GM23338 (cell line): ENCODE measurements around the gene CKM. TPM values are rescaled to one million over a fixed set of nuclear protein-coding genes. Genes with fewer than 3 reads are reported as not detected.

ENCODE experiments used
- ATAC-seq: fragments of 200-7000 bp; cut with Tn5 transposase; 3 replicates; pipeline ENCODE4 v1.9.1; 2020
- DNase-seq: peaks from one replicate; pipeline ENCODE4 v3.0.0-alpha.2; 2015; ENCODE audit warnings: low spot score
- H2AFZ ChIP-seq: fragments of 200-600 bp; sonication (generic); 2 replicates; pipeline ENCODE4 v1.8.0; 2016; ENCODE audit warnings: antibody characterized with exemption, mild to moderate bottlenecking, moderate library complexity
- H3F3A ChIP-seq: fragments of 200-600 bp; sonication (generic); replicated peaks from 2 replicates; pipeline ENCODE4 v1.8.0; 2017; ENCODE audit warnings: antibody characterized with exemption, mixed run types, low read depth
- H3K27ac ChIP-seq: fragments of 200-600 bp; sonication (generic); 2 replicates; pipeline ENCODE4 v1.6.1; 2016; ENCODE audit warnings: low read depth
- H3K27me3 ChIP-seq: fragments of 200-600 bp; sonication (generic); 2 replicates; pipeline ENCODE4 v1.8.0; 2016; ENCODE audit warnings: mild to moderate bottlenecking, mixed run types, moderate library complexity; ENCODE audit not compliant: insufficient read depth
- H3K36me3 ChIP-seq: fragments of 200-600 bp; sonication (generic); 2 replicates; pipeline ENCODE4 v1.8.0; 2016; ENCODE audit warnings: mild to moderate bottlenecking; ENCODE audit not compliant: insufficient read depth
- H3K4me1 ChIP-seq: fragments of 200-600 bp; sonication (generic); 2 replicates; pipeline ENCODE4 v1.8.0; 2016; ENCODE audit warnings: mild to moderate bottlenecking, moderate library complexity; ENCODE audit not compliant: insufficient read depth
- H3K4me2 ChIP-seq: fragments of 200-600 bp; sonication (generic); 2 replicates; pipeline ENCODE4 v1.7.1; 2017; ENCODE audit warnings: mixed run types
- H3K4me3 ChIP-seq: fragments of 200-600 bp; sonication (generic); 2 replicates; pipeline ENCODE4 v1.6.1; 2016; ENCODE audit warnings: mixed run types
- H3K79me2 ChIP-seq: fragments of 200-600 bp; sonication (generic); replicated peaks from 2 replicates; pipeline ENCODE4 v1.8.0; 2017; ENCODE audit warnings: mild to moderate bottlenecking; ENCODE audit not compliant: insufficient read depth
- H3K9me2 ChIP-seq: fragments of 200-600 bp; sonication (generic); 2 replicates; pipeline ENCODE4 v1.8.0; 2017; ENCODE audit not compliant: insufficient read depth
- H4K20me1 ChIP-seq: fragments of 200-600 bp; sonication (generic); replicated peaks from 2 replicates; pipeline ENCODE4 v1.8.0; 2017; ENCODE audit warnings: mild to moderate bottlenecking; ENCODE audit not compliant: insufficient read depth
- H3K27ac Mint-ChIP-seq: 2 replicates; pipeline ENCODE4 v1.8.0; 2020; ENCODE audit warnings: inconsistent platforms, mild to moderate bottlenecking, moderate library complexity, mixed read lengths
- H3K27me3 Mint-ChIP-seq: 3 replicates; pipeline ENCODE4 v1.8.0; 2022; ENCODE audit warnings: low read depth, mild to moderate bottlenecking, moderate library complexity, mixed read lengths, inconsistent platforms; ENCODE audit not compliant: insufficient read depth, poor library complexity
- H3K36me3 Mint-ChIP-seq: 3 replicates; pipeline ENCODE4 v1.8.0; 2021; ENCODE audit warnings: low read depth, mild to moderate bottlenecking, inconsistent platforms, moderate library complexity, mixed read lengths
- H3K4me1 Mint-ChIP-seq: 3 replicates; pipeline ENCODE4 v1.8.0; 2020; ENCODE audit warnings: mild to moderate bottlenecking, inconsistent platforms, mixed read lengths
- H3K4me3 Mint-ChIP-seq: 3 replicates; pipeline ENCODE4 v1.8.0; 2021; ENCODE audit warnings: moderate library complexity, mild to moderate bottlenecking, inconsistent platforms, mixed read lengths
- H3K9me3 Mint-ChIP-seq: 3 replicates; pipeline ENCODE4 v1.8.0; 2020; ENCODE audit warnings: moderate library complexity, mild to moderate bottlenecking, inconsistent platforms, mixed read lengths
- CTCF ChIP-seq, 2 experiments: fragments of 200-600 bp in 1 of 2; sonication (generic) in 1 of 2; conservative IDR thresholded peaks; 2 replicates each; pipeline versions ENCODE4 v1.5.1 to v1.6.1; 2016 to 2017; ENCODE audit warnings: antibody characterized with exemption in 2 of 2, low read depth in 2 of 2, mild to moderate bottlenecking in 2 of 2, moderate library complexity in 1 of 2
- EZH2 ChIP-seq: fragments of 200-600 bp; sonication (generic); IDR thresholded peaks from one replicate; pipeline ENCODE4 v1.8.0; 2017; ENCODE audit warnings: antibody characterized with exemption, mild to moderate bottlenecking, low read depth; ENCODE audit not compliant: unreplicated experiment
- EZH2phosphoT487 ChIP-seq: fragments of 200-600 bp; sonication (generic); IDR thresholded peaks from one replicate; pipeline ENCODE4 v1.8.1; 2018; ENCODE audit warnings: antibody characterized with exemption; ENCODE audit not compliant: unreplicated experiment
- JUNB ChIP-seq: IDR thresholded peaks from one replicate; pipeline ENCODE4 v1.6.1; 2016; ENCODE audit warnings: antibody characterized with exemption; ENCODE audit not compliant: unreplicated experiment
- NANOG ChIP-seq: IDR thresholded peaks from 2 replicates; pipeline ENCODE4 v1.6.1; 2016; ENCODE audit warnings: antibody characterized with exemption, borderline replicate concordance
- POLR2AphosphoS5 ChIP-seq: IDR thresholded peaks from 2 replicates; pipeline ENCODE4 v1.6.1; 2016; ENCODE audit warnings: antibody characterized with exemption, low read depth
- ZNF114 ChIP-seq: fragments of 250-450 bp; sonication (Bioruptor Pico); IDR thresholded peaks from 2 replicates; pipeline ENCODE4 v1.5.0; 2020; ENCODE audit warnings: mild to moderate bottlenecking, moderate library complexity
- polyA plus RNA-seq: library from polyadenylated mRNA; unstranded; fragments of >200 nt; fragmentation: Nextera tagmentation; extraction: Ambion mirVana; gene quantifications from 2 replicates; pipeline ENCODE4 v1.2.1, GENCODE V29; 2016
- total RNA-seq: library from RNA; depleted of rRNA; stranded (reverse); fragments of >200 nt; shearing (Covaris generic); gene quantifications from 2 replicates; pipeline ENCODE4 v1.2.3, GENCODE V29; 2014

CKM gene
- total and polyA plus RNA-seq, 2 experiments from 2014 or later: not detected

GRCh38 chr19:45323671-45324081 is 1.0 kb upstream of the CKM start:
- H3K4me3 ChIP-seq: peak overlapping the region; percentile 59
- H3K36me3 ChIP-seq: no peaks in the 10 kb centered on the region
- peak; percentile 59 for ATAC-seq
- no peaks in the 10 kb centered on the region for H4K20me1 ChIP-seq
- peak; percentile 75 for DNase-seq
- peak overlapping the region; percentile 85 for H3K4me2 ChIP-seq
- no peak overlapping the region for H3K27ac ChIP-seq
- Mint-ChIP-seq H3K36me3 (no peaks in the 10 kb centered on the region), H3K27me3 (peaks cover 35% of the 10 kb centered on the region), H3K9me3 (no peaks in the 10 kb centered on the region; the same call in 2 of the 3 replicates), H3K27ac (no peak overlapping the region), H3K4me1 (peaks cover 18% of the 10 kb centered on the region), H3K4me3 (peak overlapping the region; percentile 60)
- peaks cover 28% of the 10 kb centered on the region for H3K27me3 ChIP-seq
- no peak for TF ChIP-seq EZH2phosphoT487
- TF ChIP-seq JUNB: no peak
- TF ChIP-seq EZH2: no peak
- TF ChIP-seq CTCF (conservative IDR thresholded peaks at IDR 0.05; ENCODE audit: low read depth in 2 of 2): no peak
- 0 out of 2 replicates have a peak, but pooled peaks have one; percentile 20 for TF ChIP-seq POLR2AphosphoS5
- no peak for TF ChIP-seq ZNF114 (CRISPR knock-in tag)
- H3K9me2 ChIP-seq: no peaks in the 10 kb centered on the region
- peaks cover 21% of the 10 kb centered on the region; the same call in 1 of the 2 replicates for H3F3A ChIP-seq
- H3K79me2 ChIP-seq: no peaks in the 10 kb centered on the region
- peak overlapping the region; percentile 93 for H2AFZ ChIP-seq
- H3K4me1 ChIP-seq: peaks cover 18% of the 10 kb centered on the region

GRCh38 chr19:45322311-45322710 is 364 bp downstream of the CKM start:
- TF ChIP-seq EZH2phosphoT487: no peak
- no peak for TF ChIP-seq CTCF (conservative IDR thresholded peaks at IDR 0.05; ENCODE audit: low read depth in 2 of 2)
- TF ChIP-seq ZNF114 (CRISPR knock-in tag): no peak
- TF ChIP-seq POLR2AphosphoS5: no peak
- TF ChIP-seq NANOG: no peak
- Histone ChIP-seq H2AFZ (no peak overlapping the region), H3F3A (peaks cover 21% of the 10 kb centered on the region; the same call in 1 of the 2 replicates), H3K9me2 (no peaks in the 10 kb centered on the region), H3K79me2 (no peaks in the 10 kb centered on the region), H3K36me3 (no peaks in the 10 kb centered on the region), H3K4me2 (no peak overlapping the region), H4K20me1 (no peaks in the 10 kb centered on the region), H3K4me1 (peaks cover 18% of the 10 kb centered on the region), H3K27me3 (peaks cover 40% of the 10 kb centered on the region), H3K4me3 (no peak overlapping the region), H3K27ac (no peak overlapping the region)
- Mint-ChIP-seq H3K4me3 (no peak overlapping the region), H3K27ac (no peak overlapping the region), H3K36me3 (no peaks in the 10 kb centered on the region), H3K4me1 (peaks cover 14% of the 10 kb centered on the region), H3K27me3 (peaks cover 42% of the 10 kb centered on the region), H3K9me3 (no peaks in the 10 kb centered on the region; the same call in 2 of the 3 replicates)
- no peak for ATAC-seq
- DNase-seq: no peak
